Spleen (tissue), 11 donors: Measurements from ENCODE around the gene PGAM2. TPM values are rescaled to one million over a fixed set of nuclear protein-coding genes. Genes with fewer than 3 reads are reported as not detected.

Experiments used
- DNase-seq: peaks from one replicate; pipeline ENCODE4 v3.0.0-alpha.2; 2020
- H3K27ac ChIP-seq, 8 donors: fragments of 200-600 bp; sonication (generic) in 7 of 8; 1 replicate in 4 of 8; 2 replicates in 4 of 8; pipeline versions ENCODE4 v1.5.0 to v1.8.0; 2016 to 2021; ENCODE audit warnings: inconsistent platforms in 4 of 8, mild to moderate bottlenecking in 4 of 8, moderate library complexity in 1 of 8
- H3K27me3 ChIP-seq, 7 donors: fragments of 200-600 bp; sonication (generic) in 6 of 7; replicated peaks in 1 of 7; 1 replicate in 4 of 7; 2 replicates in 3 of 7; pipeline versions ENCODE4 v1.5.0 to v1.8.0; 2016 to 2021; ENCODE audit warnings: inconsistent platforms in 3 of 7, mild to moderate bottlenecking in 1 of 7
- H3K36me3 ChIP-seq, 6 donors: fragments of 200-600 bp; sonication (generic) in 5 of 6; 1 replicate in 4 of 6; 2 replicates in 2 of 6; pipeline versions ENCODE4 v1.5.0 to v1.8.0; 2016 to 2021; ENCODE audit warnings: inconsistent platforms in 2 of 6
- H3K4me1 ChIP-seq, 6 donors: fragments of 200-600 bp; sonication (generic) in 5 of 6; 1 replicate in 3 of 6; 2 replicates in 3 of 6; pipeline versions ENCODE4 v1.5.0 to v1.8.0; 2016 to 2021; ENCODE audit warnings: inconsistent platforms in 3 of 6
- H3K4me3 ChIP-seq, 8 donors: fragments of 200-600 bp; sonication (generic) in 7 of 8; 1 replicate in 4 of 8; 2 replicates in 4 of 8; pipeline versions ENCODE4 v1.5.0 to v1.8.0; 2016 to 2021; ENCODE audit warnings: inconsistent platforms in 4 of 8, mild to moderate bottlenecking in 4 of 8, moderate library complexity in 2 of 8
- H3K9me3 ChIP-seq, 8 donors: fragments of 200-600 bp; sonication (generic) in 7 of 8; 1 replicate in 4 of 8; 2 replicates in 4 of 8; pipeline versions ENCODE4 v1.5.0 to v1.8.0; 2016 to 2021; ENCODE audit warnings: inconsistent platforms in 4 of 8
- POLR2A ChIP-seq, 3 donors: fragments of 450-650 bp; IDR thresholded peaks; one replicate each; pipeline ENCODE4 v1.5.1; 2017; ENCODE audit warnings: antibody characterized with exemption in 3 of 3, mild to moderate bottlenecking in 1 of 3
- POLR2AphosphoS5 ChIP-seq, 3 donors: sonication (generic); formaldehyde crosslinking; IDR thresholded peaks; one replicate each; pipeline ENCODE4 v1.5.1; 2017; ENCODE audit warnings: antibody characterized with exemption in 3 of 3
- WGBS, 5 donors: extraction: QIAGEN DNeasy Blood & Tissue Kit in 3 of 5; methylation state at CpG; one replicate each; pipeline versions ENCODE4 v1.1.5 to v1.1.7; 2013 to 2018; 5-methylcytosine and 5-hydroxymethylcytosine counted together
- intact Hi-C: fragments of 100-400 bp; cut with DNase I; formaldehyde crosslinking; loops from one replicate; pipeline ENCODE4 v1.15.0; 2023; ENCODE audit warnings: low total_unique reads
- polyA plus RNA-seq, 3 donors: library from polyadenylated mRNA; stranded (reverse); fragments of 200-250 nt; gene quantifications; one replicate each; pipeline ENCODE4 v1.2.1, GENCODE V29; 2013
- total RNA-seq, 7 donors: library from RNA; depleted of rRNA in 3 of 7; stranded (reverse); fragments of >200 nt in 3 of 7; fragmentation: NEBNext Ultra II Directional in 4 of 7; extraction: Animal tissue kit (Norgen Biotek cat#: 25700) in 4 of 7; gene quantifications; one replicate each; pipeline versions ENCODE4 v1.1.0 to v1.2.1, GENCODE V29; 2016 to 2021
- TF ChIP-seq, protein P1 (sequence below), 11 experiments: fragments of 200-600 bp in 7 of 11; fragments of 450-650 bp in 4 of 11; sonication (generic) in 4 of 11; IDR thresholded peaks in 8 of 11; conservative IDR thresholded peaks in 3 of 11; 1 replicate in 7 of 11; 2 replicates in 4 of 11; pipeline versions ENCODE4 v1.4.0 to v1.8.0; 2016 to 2021; ENCODE audit warnings: antibody characterized with exemption in 11 of 11, inconsistent platforms in 4 of 11, mild to moderate bottlenecking in 1 of 11
- donor health status: healthy with polysubstance abuse.
- donor health status: DM: no; HTN: no; CAD: no; lungs with moderate emphysema.
- donor health status: DM: no; HTN: no; CAD: no.
- donor health status: Bipolar disorder and iron deficiency.
- donor health status: healthy.
- donor health status: DM: no; HTN: no; CAD: no.
- donor health status: DM: yes; HTN: yes; CAD: no.

Gene PGAM2
- total and polyA plus RNA-seq, 10 donors, result 0.75 to 4.0 (median 1.6) TPM; not detected in 1

DNA sequence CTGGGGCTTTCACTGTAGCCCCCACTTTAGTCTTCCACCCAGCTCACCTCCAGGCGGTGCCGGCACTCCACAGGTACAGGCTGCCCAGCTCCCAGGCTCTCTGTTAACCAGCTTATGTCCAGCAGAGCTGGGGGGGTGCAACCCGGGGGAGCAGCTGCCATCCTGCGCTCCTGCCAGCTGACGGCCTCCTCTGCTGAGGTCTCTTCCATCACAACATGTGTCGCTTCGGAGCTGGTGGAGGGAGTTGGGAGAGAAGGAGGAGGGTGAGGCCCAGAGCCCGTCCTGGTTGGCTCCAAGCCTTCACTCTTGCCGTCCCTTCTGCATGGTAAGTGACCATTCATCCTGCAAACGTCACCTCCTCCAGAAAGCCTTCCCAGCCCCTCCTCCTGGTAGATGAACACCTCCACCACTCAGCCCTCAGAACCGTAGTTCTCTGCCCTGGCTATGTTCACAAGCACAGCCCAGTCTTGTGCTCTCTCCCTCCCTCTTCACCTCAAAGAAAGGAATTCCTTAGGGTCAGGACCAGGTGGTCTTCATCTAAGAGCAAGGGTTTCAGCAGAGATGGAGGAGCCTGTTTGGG is 15.4 kb upstream of the PGAM2 start:
- DNase-seq, result peak; percentile 79
- Histone ChIP-seq H3K27ac (peak overlapping the region; percentile 90 to 99 (median 96)), H3K4me1 (peaks cover 8 to 78% (median 44%) of the 10 kb centered on the region in 6 donors), H3K4me3 (peak overlapping the region in 6 of 8 donors; percentile 58 to 95 (median 78)), H3K9me3 (no peaks in the 10 kb centered on the region), H3K36me3 (peaks cover 0 to 52% (median 48%) of the 10 kb centered on the region in 6 donors), H3K27me3 (no peaks in the 10 kb centered on the region)
- 78 to 92% (median 88%) methylated on average over 8 to 11 of the region's 11 CpGs for WGBS, 5 donors
- intact Hi-C loops, result no loop called here
- TF ChIP-seq, protein P1, sequence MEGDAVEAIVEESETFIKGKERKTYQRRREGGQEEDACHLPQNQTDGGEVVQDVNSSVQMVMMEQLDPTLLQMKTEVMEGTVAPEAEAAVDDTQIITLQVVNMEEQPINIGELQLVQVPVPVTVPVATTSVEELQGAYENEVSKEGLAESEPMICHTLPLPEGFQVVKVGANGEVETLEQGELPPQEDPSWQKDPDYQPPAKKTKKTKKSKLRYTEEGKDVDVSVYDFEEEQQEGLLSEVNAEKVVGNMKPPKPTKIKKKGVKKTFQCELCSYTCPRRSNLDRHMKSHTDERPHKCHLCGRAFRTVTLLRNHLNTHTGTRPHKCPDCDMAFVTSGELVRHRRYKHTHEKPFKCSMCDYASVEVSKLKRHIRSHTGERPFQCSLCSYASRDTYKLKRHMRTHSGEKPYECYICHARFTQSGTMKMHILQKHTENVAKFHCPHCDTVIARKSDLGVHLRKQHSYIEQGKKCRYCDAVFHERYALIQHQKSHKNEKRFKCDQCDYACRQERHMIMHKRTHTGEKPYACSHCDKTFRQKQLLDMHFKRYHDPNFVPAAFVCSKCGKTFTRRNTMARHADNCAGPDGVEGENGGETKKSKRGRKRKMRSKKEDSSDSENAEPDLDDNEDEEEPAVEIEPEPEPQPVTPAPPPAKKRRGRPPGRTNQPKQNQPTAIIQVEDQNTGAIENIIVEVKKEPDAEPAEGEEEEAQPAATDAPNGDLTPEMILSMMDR (IDR thresholded peaks at IDR 0.05 in 8 of 11, conservative IDR thresholded peaks at IDR 0.05 in 3 of 11), result no peak
- no peak for TF ChIP-seq POLR2A (IDR thresholded peaks at IDR 0.05)
- no peak for TF ChIP-seq POLR2AphosphoS5 (IDR thresholded peaks at IDR 0.05)

DNA sequence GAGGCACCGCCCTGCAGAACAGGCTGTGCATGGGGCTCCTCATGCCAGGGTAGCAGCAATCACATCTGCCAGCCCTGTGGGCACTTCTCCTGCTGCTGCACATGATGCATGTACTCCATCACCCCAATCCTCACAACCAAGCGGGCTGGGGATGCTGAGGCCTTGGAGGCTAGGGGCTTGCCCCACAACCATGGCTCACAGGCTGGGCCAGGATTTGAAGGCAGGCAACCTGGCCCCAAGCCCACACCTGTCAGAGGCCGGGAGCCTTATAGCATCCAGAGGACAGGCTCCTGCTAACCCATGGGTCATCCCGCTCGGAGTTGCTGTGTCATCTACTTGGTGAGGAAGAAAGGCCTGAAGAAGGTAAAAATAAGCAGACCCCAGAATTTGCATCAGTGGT is 14.8 kb upstream of the PGAM2 start:
- 83 to 97% (median 93%) methylated on average over 3 to 5 of the region's 5 CpGs for WGBS, 5 donors
- H3K4me1 ChIP-seq, result peaks cover 8 to 85% (median 44%) of the 10 kb centered on the region in 6 donors

DNA sequence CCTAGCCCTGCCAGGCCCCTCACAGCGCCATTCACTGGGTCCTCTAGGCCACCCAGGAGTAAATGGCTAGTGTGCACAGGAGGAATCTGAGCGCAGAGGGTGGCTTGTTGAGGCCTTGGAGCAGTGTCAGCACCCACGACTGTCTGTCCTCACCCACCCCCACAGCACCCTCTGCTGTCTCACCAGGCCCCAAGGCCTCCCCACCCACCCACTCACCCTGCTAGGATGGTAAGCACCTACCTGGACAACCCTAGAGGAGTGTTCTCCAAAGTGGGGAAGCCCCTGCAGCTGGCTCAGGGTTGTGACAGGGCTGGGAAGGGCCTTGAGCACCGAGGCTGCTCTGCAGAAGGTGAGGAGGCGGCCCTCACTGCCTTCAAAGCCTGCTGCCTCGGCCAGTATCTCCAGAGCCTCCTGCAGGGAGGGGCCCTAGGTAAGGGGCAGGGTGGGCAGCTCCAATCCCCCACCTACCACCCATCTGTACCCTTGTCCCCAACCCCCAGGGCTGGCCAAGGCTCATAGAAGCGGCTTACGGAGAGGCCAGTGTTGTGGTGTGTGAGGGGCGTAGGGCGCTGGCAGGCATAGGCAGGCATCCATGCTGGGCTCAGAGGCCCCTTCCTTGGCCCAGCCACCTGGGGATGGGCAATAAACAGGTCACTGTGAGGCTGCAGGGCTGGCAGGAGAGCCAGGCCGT is 14.1 kb upstream of the PGAM2 start:
- peak overlapping the region in 4 of 8 donors; percentile 13 to 99 (median 97) for H3K27ac ChIP-seq
- WGBS, 5 donors, result 80 to 92% (median 87%) methylated on average over 8 to 11 of the region's 11 CpGs
- peak; percentile 74 for DNase-seq
- peaks cover 0 to 65% (median 60%) of the 10 kb centered on the region in 6 donors for H3K36me3 ChIP-seq
- H3K4me3 ChIP-seq, result peak overlapping the region in 1 of 8 donors; percentile 14
- H3K4me1 ChIP-seq, result peaks cover 8 to 91% (median 48%) of the 10 kb centered on the region in 6 donors
- H3K27me3 ChIP-seq, result no peaks in the 10 kb centered on the region
- TF ChIP-seq, protein P1 (IDR thresholded peaks at IDR 0.05 in 8 of 11, conservative IDR thresholded peaks at IDR 0.05 in 3 of 11), result no peak
- TF ChIP-seq POLR2AphosphoS5 (IDR thresholded peaks at IDR 0.05) (no peak), POLR2A (IDR thresholded peaks at IDR 0.05) (no peak)
- H3K9me3 ChIP-seq, result no peaks in the 10 kb centered on the region
- intact Hi-C loops, result no loop called here

More for the DNA sequence above, 14.8 kb upstream of the PGAM2 start:
- Histone ChIP-seq H3K36me3 (peaks cover 0 to 58% (median 54%) of the 10 kb centered on the region in 6 donors), H3K27me3 (no peaks in the 10 kb centered on the region), H3K4me3 (peak overlapping the region in 1 of 8 donors; percentile 95), H3K27ac (peak overlapping the region in 4 of 8 donors; percentile 13 to 99 (median 97)), H3K9me3 (no peaks in the 10 kb centered on the region)
- TF ChIP-seq POLR2A (IDR thresholded peaks at IDR 0.05) (no peak), POLR2AphosphoS5 (IDR thresholded peaks at IDR 0.05) (no peak)
- TF ChIP-seq, protein P1 (IDR thresholded peaks at IDR 0.05 in 8 of 11, conservative IDR thresholded peaks at IDR 0.05 in 3 of 11), result no peak
- peak; percentile 77 for DNase-seq
- intact Hi-C loops, result no loop called here

DNA sequence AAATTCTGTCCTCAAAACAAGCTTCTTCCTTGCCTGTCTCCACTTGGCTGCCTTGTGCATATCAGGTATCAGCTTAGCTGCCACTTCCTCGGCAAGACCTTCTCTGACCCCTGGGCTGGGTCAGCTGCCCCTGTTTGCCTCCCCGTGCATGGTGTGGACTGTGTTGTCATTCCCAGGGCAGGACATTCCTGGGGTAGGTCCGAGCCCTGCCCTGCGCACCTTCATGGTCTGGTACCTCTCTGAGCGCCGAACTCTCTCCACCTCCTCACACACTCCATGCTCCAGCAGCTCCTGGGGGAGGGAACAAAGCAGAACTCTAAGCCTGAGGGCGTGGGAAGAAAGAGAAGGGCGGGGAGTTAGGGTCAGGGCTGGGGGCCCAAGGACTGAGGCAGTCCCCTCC is 13.2 kb upstream of the PGAM2 start:
- H3K27me3 ChIP-seq, result no peaks in the 10 kb centered on the region
- no peak overlapping the region for H3K4me3 ChIP-seq
- peaks cover 0 to 74% (median 65%) of the 10 kb centered on the region in 6 donors for H3K36me3 ChIP-seq
- peak overlapping the region in 5 of 8 donors; percentile 5 to 99 (median 96) for H3K27ac ChIP-seq
- DNase-seq, result peak; percentile 68
- TF ChIP-seq POLR2AphosphoS5 (IDR thresholded peaks at IDR 0.05), result peak in 1 of 3 donors; percentile 25
- TF ChIP-seq POLR2A (IDR thresholded peaks at IDR 0.05), result no peak
- intact Hi-C loops, result no loop called here
- H3K9me3 ChIP-seq, result no peaks in the 10 kb centered on the region
- peaks cover 12 to 91% (median 53%) of the 10 kb centered on the region in 6 donors for H3K4me1 ChIP-seq
- WGBS, 5 donors, result 72 to 87% (median 77%) methylated on average over 8 of the region's 8 CpGs
